Kidney epithelial cell (primary cell): Measurements from ENCODE around the gene DYNC1I1. TPM values are rescaled to one million over a fixed set of nuclear protein-coding genes. Genes with fewer than 3 reads are reported as not detected.

Source experiments
- DNase-seq: peaks from one replicate; pipeline ENCODE4 v3.0.0-alpha.2; 2010; ENCODE audit warnings: low read depth
- H3K27me3 ChIP-seq: 2 replicates; pipeline ENCODE4 v1.6.0; 2011; ENCODE audit warnings: low read length; ENCODE audit not compliant: control insufficient read depth, insufficient read depth
- H3K36me3 ChIP-seq: 2 replicates; pipeline ENCODE4 v1.5.1; 2011; ENCODE audit warnings: low read length; ENCODE audit not compliant: control insufficient read depth, insufficient read depth
- H3K4me3 ChIP-seq: 2 replicates; pipeline ENCODE4 v1.5.1; 2011; ENCODE audit warnings: low read depth, mild to moderate bottlenecking, control low read depth, low read length
- total RNA-seq: library from RNA; depleted of rRNA; stranded (reverse); fragments of >200 nt; gene quantifications from 2 replicates; pipeline ENCODE4 v1.2.3, GENCODE V29; 2015
- TF ChIP-seq, protein P1 (sequence below): IDR thresholded peaks from 2 replicates; pipeline ENCODE4 v1.5.1; 2011; ENCODE audit warnings: mild to moderate bottlenecking, moderate library complexity, low read length, control low read depth, inconsistent platforms; ENCODE audit not compliant: insufficient read depth, poor library complexity, severe bottlenecking

The DYNC1I1 gene
- total RNA-seq, 1 donor from 2014 or later, result 0.08 TPM

DNA sequence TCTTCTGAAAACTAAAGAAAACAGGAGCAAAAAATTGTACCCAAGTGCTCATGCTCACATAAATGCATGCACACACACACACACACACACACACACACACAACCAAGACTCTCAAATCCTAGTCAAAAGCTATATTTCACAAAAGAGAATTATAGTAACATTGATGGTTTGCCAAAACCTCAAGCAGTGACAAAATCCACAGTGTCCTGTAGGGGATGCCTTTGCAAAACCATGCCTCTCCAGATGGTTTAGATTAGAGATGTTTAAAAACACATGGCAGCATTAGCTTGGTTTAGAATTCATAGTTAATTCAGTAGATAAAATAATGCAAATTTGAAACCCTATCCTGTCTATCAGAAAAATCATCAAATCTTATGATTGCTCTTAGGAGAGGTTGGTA is 232.2 kb downstream of the DYNC1I1 start:
- Histone ChIP-seq H3K27me3 (no peaks in the 10 kb centered on the region), H3K4me3 (no peak overlapping the region), H3K36me3 (no peaks in the 10 kb centered on the region)
- TF ChIP-seq, protein P1, sequence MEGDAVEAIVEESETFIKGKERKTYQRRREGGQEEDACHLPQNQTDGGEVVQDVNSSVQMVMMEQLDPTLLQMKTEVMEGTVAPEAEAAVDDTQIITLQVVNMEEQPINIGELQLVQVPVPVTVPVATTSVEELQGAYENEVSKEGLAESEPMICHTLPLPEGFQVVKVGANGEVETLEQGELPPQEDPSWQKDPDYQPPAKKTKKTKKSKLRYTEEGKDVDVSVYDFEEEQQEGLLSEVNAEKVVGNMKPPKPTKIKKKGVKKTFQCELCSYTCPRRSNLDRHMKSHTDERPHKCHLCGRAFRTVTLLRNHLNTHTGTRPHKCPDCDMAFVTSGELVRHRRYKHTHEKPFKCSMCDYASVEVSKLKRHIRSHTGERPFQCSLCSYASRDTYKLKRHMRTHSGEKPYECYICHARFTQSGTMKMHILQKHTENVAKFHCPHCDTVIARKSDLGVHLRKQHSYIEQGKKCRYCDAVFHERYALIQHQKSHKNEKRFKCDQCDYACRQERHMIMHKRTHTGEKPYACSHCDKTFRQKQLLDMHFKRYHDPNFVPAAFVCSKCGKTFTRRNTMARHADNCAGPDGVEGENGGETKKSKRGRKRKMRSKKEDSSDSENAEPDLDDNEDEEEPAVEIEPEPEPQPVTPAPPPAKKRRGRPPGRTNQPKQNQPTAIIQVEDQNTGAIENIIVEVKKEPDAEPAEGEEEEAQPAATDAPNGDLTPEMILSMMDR, result no peak
- DNase-seq, result no peak

- no peak for DNase-seq
- Histone ChIP-seq H3K36me3 (no peaks in the 10 kb centered on the region), H3K27me3 (no peaks in the 10 kb centered on the region), H3K4me3 (no peak overlapping the region)
- TF ChIP-seq, protein P1, result no peak
Measured at GRCh38 chr7:96005271-96005670, 232.9 kb downstream of the DYNC1I1 start.

- TF ChIP-seq, protein P1, result no peak
- no peaks in the 10 kb centered on the region for H3K27me3 ChIP-seq
- DNase-seq, result no peak
- no peak overlapping the region for H3K4me3 ChIP-seq
- no peaks in the 10 kb centered on the region for H3K36me3 ChIP-seq
Measured at GRCh38 chr7:96009148-96009547, 236.8 kb downstream of the DYNC1I1 start.

GRCh38 chr7:96013836-96014235 is 241.5 kb downstream of the DYNC1I1 start:
- TF ChIP-seq, protein P1, result no peak
- H3K27me3 ChIP-seq, result no peaks in the 10 kb centered on the region

DNA sequence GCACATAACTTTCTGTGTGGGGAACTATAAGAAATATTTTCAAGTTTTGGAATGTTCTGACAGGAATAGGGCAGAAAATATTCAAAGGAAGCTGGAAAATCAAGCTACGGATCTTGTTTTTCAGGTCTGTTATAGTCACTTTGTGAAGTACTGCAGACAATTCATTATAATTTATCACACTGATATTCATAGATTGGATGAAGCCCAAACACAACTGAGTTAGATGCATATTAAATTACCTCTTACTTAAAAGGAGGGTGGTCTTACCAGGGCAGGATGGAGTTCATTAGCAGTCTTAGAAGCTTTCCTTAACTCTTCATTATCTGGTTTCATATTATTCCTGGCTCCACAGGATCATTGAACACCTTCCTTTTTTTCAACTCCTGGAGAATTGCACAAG is 242.3 kb downstream of the DYNC1I1 start:
- Histone ChIP-seq H3K36me3 (no peaks in the 10 kb centered on the region), H3K4me3 (no peak overlapping the region), H3K27me3 (no peaks in the 10 kb centered on the region)
- no peak for DNase-seq
- TF ChIP-seq, protein P1, result no peak

More at GRCh38 chr7:96013836-96014235, 241.5 kb downstream of the DYNC1I1 start:
- no peak for DNase-seq
- Histone ChIP-seq H3K4me3 (no peak overlapping the region), H3K36me3 (no peaks in the 10 kb centered on the region)

- no peaks in the 10 kb centered on the region for H3K27me3 ChIP-seq
- H3K4me3 ChIP-seq, result no peak overlapping the region
- no peak for DNase-seq
- no peaks in the 10 kb centered on the region for H3K36me3 ChIP-seq
- TF ChIP-seq, protein P1, result no peak
Measured at GRCh38 chr7:96016056-96016586, 243.8 kb downstream of the DYNC1I1 start.
